Chondrocyte (in vitro differentiated cells): ENCODE results near the gene SLK. TPM values are rescaled to one million over a fixed set of nuclear protein-coding genes. Genes with fewer than 3 reads are reported as not detected.

ENCODE experiments used
- DNase-seq: peaks from one replicate; pipeline ENCODE4 v3.0.0; 2021; ENCODE audit warnings: mixed read lengths, low spot score
- H3K27ac Mint-ChIP-seq: one replicate; pipeline ENCODE4 v1.8.0; 2021; ENCODE audit warnings: mild to moderate bottlenecking, moderate library complexity, mixed read lengths; ENCODE audit not compliant: unreplicated experiment
- H3K27me3 Mint-ChIP-seq: 2 replicates; pipeline ENCODE4 v1.8.0; 2021; ENCODE audit warnings: low read depth, mixed read lengths
- H3K36me3 Mint-ChIP-seq: 2 replicates; pipeline ENCODE4 v1.8.0; 2021; ENCODE audit warnings: low read depth, mixed read lengths
- H3K4me1 Mint-ChIP-seq: 2 replicates; pipeline ENCODE4 v1.8.0; 2021; ENCODE audit warnings: low read depth, mild to moderate bottlenecking, mixed read lengths
- H3K4me3 Mint-ChIP-seq: one replicate; pipeline ENCODE4 v1.8.0; 2021; ENCODE audit warnings: mild to moderate bottlenecking, moderate library complexity, mixed read lengths; ENCODE audit not compliant: unreplicated experiment
- H3K9me3 Mint-ChIP-seq: 2 replicates; pipeline ENCODE4 v1.8.0; 2021; ENCODE audit warnings: low read depth, mixed read lengths
- total RNA-seq: library from RNA; stranded (reverse); gene quantifications from 3 replicates; pipeline ENCODE4 v1.2.1, GENCODE V29; 2021
- TF ChIP-seq, protein P1 (sequence below): fragments of 200-600 bp; sonication (generic); IDR thresholded peaks from 2 replicates; pipeline ENCODE4 v1.5.0; 2021; ENCODE audit warnings: antibody characterized with exemption, mild to moderate bottlenecking, moderate library complexity

Gene SLK
- total RNA-seq, 1 donor from 2014 or later: 30.9 TPM

- DNase-seq: no peak
- Mint-ChIP-seq H3K9me3 (peaks cover 2% of the 10 kb centered on the region), H3K36me3 (peaks cover 7% of the 10 kb centered on the region), H3K27me3 (no peaks in the 10 kb centered on the region), H3K4me1 (no peaks in the 10 kb centered on the region), H3K4me3 (no peak overlapping the region), H3K27ac (no peak overlapping the region)
- TF ChIP-seq, protein P1, sequence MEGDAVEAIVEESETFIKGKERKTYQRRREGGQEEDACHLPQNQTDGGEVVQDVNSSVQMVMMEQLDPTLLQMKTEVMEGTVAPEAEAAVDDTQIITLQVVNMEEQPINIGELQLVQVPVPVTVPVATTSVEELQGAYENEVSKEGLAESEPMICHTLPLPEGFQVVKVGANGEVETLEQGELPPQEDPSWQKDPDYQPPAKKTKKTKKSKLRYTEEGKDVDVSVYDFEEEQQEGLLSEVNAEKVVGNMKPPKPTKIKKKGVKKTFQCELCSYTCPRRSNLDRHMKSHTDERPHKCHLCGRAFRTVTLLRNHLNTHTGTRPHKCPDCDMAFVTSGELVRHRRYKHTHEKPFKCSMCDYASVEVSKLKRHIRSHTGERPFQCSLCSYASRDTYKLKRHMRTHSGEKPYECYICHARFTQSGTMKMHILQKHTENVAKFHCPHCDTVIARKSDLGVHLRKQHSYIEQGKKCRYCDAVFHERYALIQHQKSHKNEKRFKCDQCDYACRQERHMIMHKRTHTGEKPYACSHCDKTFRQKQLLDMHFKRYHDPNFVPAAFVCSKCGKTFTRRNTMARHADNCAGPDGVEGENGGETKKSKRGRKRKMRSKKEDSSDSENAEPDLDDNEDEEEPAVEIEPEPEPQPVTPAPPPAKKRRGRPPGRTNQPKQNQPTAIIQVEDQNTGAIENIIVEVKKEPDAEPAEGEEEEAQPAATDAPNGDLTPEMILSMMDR: no peak
These were observed 69.7 kb downstream of the SLK start for GRCh38 chr10:104036518-104037260.

GRCh38 chr10:104037261-104037951 lies 70.5 kb downstream of the SLK start:
- Mint-ChIP-seq H3K4me1 (no peaks in the 10 kb centered on the region), H3K4me3 (no peak overlapping the region), H3K9me3 (peaks cover 2% of the 10 kb centered on the region), H3K27me3 (no peaks in the 10 kb centered on the region), H3K27ac (no peak overlapping the region), H3K36me3 (peaks cover 2% of the 10 kb centered on the region)
- no peak for DNase-seq
- TF ChIP-seq, protein P1: no peak

- H3K4me3 Mint-ChIP-seq: no peak overlapping the region
- DNase-seq: no peak
- no peaks in the 10 kb centered on the region for H3K4me1 Mint-ChIP-seq
- H3K27ac Mint-ChIP-seq: no peak overlapping the region
- H3K36me3 Mint-ChIP-seq: no peaks in the 10 kb centered on the region
- TF ChIP-seq, protein P1: no peak
- no peaks in the 10 kb centered on the region for H3K27me3 Mint-ChIP-seq
- peaks cover 2% of the 10 kb centered on the region for H3K9me3 Mint-ChIP-seq
These were observed 71.6 kb downstream of the SLK start for GRCh38 chr10:104038537-104038936.

- Mint-ChIP-seq H3K4me1 (no peaks in the 10 kb centered on the region), H3K27me3 (no peaks in the 10 kb centered on the region), H3K9me3 (peaks cover 2% of the 10 kb centered on the region), H3K27ac (no peak overlapping the region), H3K4me3 (no peak overlapping the region), H3K36me3 (no peaks in the 10 kb centered on the region)
- DNase-seq: no peak
- TF ChIP-seq, protein P1: no peak
These were observed 72.2 kb downstream of the SLK start for GRCh38 chr10:104038958-104039752.

GRCh38 chr10:104040382-104040781 lies 73.4 kb downstream of the SLK start:
- Mint-ChIP-seq H3K4me1 (no peaks in the 10 kb centered on the region), H3K27ac (no peak overlapping the region), H3K27me3 (no peaks in the 10 kb centered on the region), H3K4me3 (no peak overlapping the region), H3K36me3 (no peaks in the 10 kb centered on the region), H3K9me3 (peaks cover 2% of the 10 kb centered on the region)
- TF ChIP-seq, protein P1: no peak
- no peak for DNase-seq
